Measurements from ENCODE around the gene ESYT1. TPM values are rescaled to one million over a fixed set of nuclear protein-coding genes. Genes with fewer than 3 reads are reported as not detected.
A peak's percentile ranks its signal among the peaks of the same experiment; 100 is the strongest.

Gene ESYT1
- total and polyA plus RNA-seq, 2 donors (not counting 3 experiments of a cell fraction or from before 2014, with no cell fraction given): 161 to 234 TPM

DNA sequence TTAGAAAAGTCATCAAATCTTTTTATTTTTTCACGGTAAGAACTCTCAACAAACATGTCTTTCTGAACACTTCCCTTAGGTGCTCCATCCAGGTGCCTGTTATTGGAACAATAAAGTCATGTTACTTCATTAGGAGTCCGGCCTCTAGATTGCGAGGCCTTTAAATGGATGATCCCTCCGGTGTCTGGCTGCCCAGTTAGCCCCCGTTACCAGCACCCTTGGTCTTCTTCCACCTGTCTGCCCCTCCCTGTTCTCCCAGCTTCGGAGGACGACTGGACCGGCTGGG, 24.3 kb upstream of the ESYT1 start:
- H3K9ac ChIP-seq (replicated peaks; ENCODE audit: extremely low read depth, insufficient read depth, low read length): peak overlapping the region; percentile 35
- H3K4me2 ChIP-seq (ENCODE audit: insufficient read depth, low read length): peak overlapping the region; percentile 59
- H3K27me3 ChIP-seq (ENCODE audit: control insufficient read depth in 2 of 2, insufficient read depth in 2 of 2, low read length in 2 of 2): peaks cover 0 to 6% of the 10 kb centered on the region in 2 experiments
- peaks cover 7 to 9% of the 10 kb centered on the region in 2 experiments for H3K36me3 ChIP-seq (ENCODE audit: control insufficient read depth in 2 of 2, extremely low read depth in 1 of 2, insufficient read depth in 2 of 2, low read length in 2 of 2)
- POLR2A ChIA-PET: interaction anchor here (0.5 to 3.3 kb wide), 13 partner anchors 9 to 143 kb away, joined by 3 to 37 read pairs (median 4); partner anchors contain the start of genes ESYT1, RAB5B, RPL41 and SMARCC2
- no peaks in the 10 kb centered on the region for H3K9me3 ChIP-seq (replicated peaks; ENCODE audit: control insufficient read depth, insufficient read depth, low read length)
- no peak overlapping the region for H3K27ac ChIP-seq (ENCODE audit: insufficient read depth, low read depth, low read length)
- peak overlapping the region; percentile 75 for H2AFZ ChIP-seq (ENCODE audit: low read depth, low read length)
- CTCF ChIA-PET: interaction anchor here (0.6 to 5.3 kb wide), 17 partner anchors 9 to 364 kb away, joined by 3 to 59 read pairs (median 5); partner anchors contain the start of genes ERBB3, RAB5B, SMARCC2 and SUOX
- H3K4me1 ChIP-seq (ENCODE audit: control insufficient read depth, extremely low read depth, insufficient read depth, low read length): peaks cover 25% of the 10 kb centered on the region
- TSS peak; percentile 71 for BruUV-seq (replicated peaks)
- FAIRE-seq (no peak), DNase-seq (ENCODE audit: low read depth, low spot score) (no peak)
- no peak for TF ChIP-seq MAX (IDR thresholded peaks at IDR 0.05; ENCODE audit: insufficient read depth, insufficient read length)
- intact Hi-C loops (cut with micrococcal nuclease) (loop anchor here (1.0 to 2.0 kb wide), 6 partner anchors 13 to 365 kb away; partner anchors contain the start of gene RPL41), dilution Hi-C loops (cut with MboI; ENCODE audit: extremely low pct_ligation_motif_present, low sequenced_read_pairs) (no loop called here)
- peaks cover 35% of the 10 kb centered on the region for H3K79me2 ChIP-seq (ENCODE audit: control insufficient read depth, insufficient read depth, low read length)
- no peaks in the 10 kb centered on the region for H4K20me1 ChIP-seq (replicated peaks; ENCODE audit: control insufficient read depth, extremely low read depth, insufficient read depth, low read length)
- peak overlapping the region; percentile 25 to 62 (median 50) for H3K4me3 ChIP-seq (replicated peaks in 1 of 3; ENCODE audit: insufficient read depth in 1 of 3, low read depth in 1 of 3, low read length in 3 of 3)
- no peaks in the 10 kb centered on the region for H3K9me1 ChIP-seq (replicated peaks; ENCODE audit: control insufficient read depth, extremely low read depth, insufficient read depth, low read length)

- POLR2A ChIA-PET: interaction anchor here (0.5 to 3.3 kb wide), 15 partner anchors 9 to 275 kb away, joined by 3 to 37 read pairs (median 4); partner anchors contain the start of genes DNAJC14, ESYT1, RAB5B and RPL41
Observed at GRCh38 chr12:56104109-56104814, 23.8 kb upstream of the ESYT1 start, which contains the start of gene PA2G4. TSS of gene PA2G4 (plus strand) at chr12:56104559. CDS start at chr12:56104738, 179 bp downstream.

More at GRCh38 chr12:56104109-56104814, 23.8 kb upstream of the ESYT1 start, which contains the start of gene PA2G4:
- dilution Hi-C loops (cut with MboI; ENCODE audit: extremely low pct_ligation_motif_present, low sequenced_read_pairs): no loop called here
- Histone ChIP-seq H3K36me3 (ENCODE audit: control insufficient read depth in 2 of 2, extremely low read depth in 1 of 2, insufficient read depth in 2 of 2, low read length in 2 of 2) (peaks cover 7 to 9% of the 10 kb centered on the region in 2 experiments), H3K9me1 (replicated peaks; ENCODE audit: control insufficient read depth, extremely low read depth, insufficient read depth, low read length) (no peaks in the 10 kb centered on the region), H3K9ac (replicated peaks; ENCODE audit: extremely low read depth, insufficient read depth, low read length) (peak within 1 kb of the TSS; percentile 70), H3K9me3 (replicated peaks; ENCODE audit: control insufficient read depth, insufficient read depth, low read length) (no peaks in the 10 kb centered on the region), H3K4me2 (ENCODE audit: insufficient read depth, low read length) (peak within 1 kb of the TSS; percentile 85), H4K20me1 (replicated peaks; ENCODE audit: control insufficient read depth, extremely low read depth, insufficient read depth, low read length) (no peaks in the 10 kb centered on the region), H3K4me1 (ENCODE audit: control insufficient read depth, extremely low read depth, insufficient read depth, low read length) (peaks cover 25% of the 10 kb centered on the region), H2AFZ (ENCODE audit: low read depth, low read length) (peak within 1 kb of the TSS; percentile 75), H3K27me3 (ENCODE audit: control insufficient read depth in 2 of 2, insufficient read depth in 2 of 2, low read length in 2 of 2) (peaks cover 0 to 6% of the 10 kb centered on the region in 2 experiments), H3K4me3 (replicated peaks in 1 of 3; ENCODE audit: insufficient read depth in 1 of 3, low read depth in 1 of 3, low read length in 3 of 3) (peak within 1 kb of the TSS; percentile 49 to 85 (median 68)), H3K27ac (ENCODE audit: insufficient read depth, low read depth, low read length) (peak within 1 kb of the TSS; percentile 60), H3K79me2 (ENCODE audit: control insufficient read depth, insufficient read depth, low read length) (peaks cover 35% of the 10 kb centered on the region)
- TF ChIP-seq GATA2 (IDR thresholded peaks at IDR 0.05; ENCODE audit: insufficient read depth, insufficient read length, low read depth, low read length) (no peak), MAX (IDR thresholded peaks at IDR 0.05; ENCODE audit: insufficient read depth, insufficient read length) (peak; percentile 74), POLR2AphosphoS5 (IDR thresholded peaks at IDR 0.05; ENCODE audit: insufficient read depth, low read depth, low read length) (peak; percentile 64), JUN (IDR thresholded peaks at IDR 0.05; ENCODE audit: borderline replicate concordance, insufficient read depth, insufficient read length, low read depth) (no peak), POLR2A (IDR thresholded peaks at IDR 0.05; ENCODE audit: low read depth, low read length) (peak; percentile 96), EZH2 (IDR thresholded peaks at IDR 0.05; ENCODE audit: borderline replicate concordance, low read depth, low read length, severe bottlenecking) (no peak), MYC (IDR thresholded peaks at IDR 0.05; ENCODE audit: low read depth, low read length) (peak; percentile 8), FOS (IDR thresholded peaks at IDR 0.05; ENCODE audit: borderline replicate concordance, insufficient read depth, low read length) (no peak)
- TF ChIP-seq, protein P1, sequence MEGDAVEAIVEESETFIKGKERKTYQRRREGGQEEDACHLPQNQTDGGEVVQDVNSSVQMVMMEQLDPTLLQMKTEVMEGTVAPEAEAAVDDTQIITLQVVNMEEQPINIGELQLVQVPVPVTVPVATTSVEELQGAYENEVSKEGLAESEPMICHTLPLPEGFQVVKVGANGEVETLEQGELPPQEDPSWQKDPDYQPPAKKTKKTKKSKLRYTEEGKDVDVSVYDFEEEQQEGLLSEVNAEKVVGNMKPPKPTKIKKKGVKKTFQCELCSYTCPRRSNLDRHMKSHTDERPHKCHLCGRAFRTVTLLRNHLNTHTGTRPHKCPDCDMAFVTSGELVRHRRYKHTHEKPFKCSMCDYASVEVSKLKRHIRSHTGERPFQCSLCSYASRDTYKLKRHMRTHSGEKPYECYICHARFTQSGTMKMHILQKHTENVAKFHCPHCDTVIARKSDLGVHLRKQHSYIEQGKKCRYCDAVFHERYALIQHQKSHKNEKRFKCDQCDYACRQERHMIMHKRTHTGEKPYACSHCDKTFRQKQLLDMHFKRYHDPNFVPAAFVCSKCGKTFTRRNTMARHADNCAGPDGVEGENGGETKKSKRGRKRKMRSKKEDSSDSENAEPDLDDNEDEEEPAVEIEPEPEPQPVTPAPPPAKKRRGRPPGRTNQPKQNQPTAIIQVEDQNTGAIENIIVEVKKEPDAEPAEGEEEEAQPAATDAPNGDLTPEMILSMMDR (IDR thresholded peaks at IDR 0.05; ENCODE audit: extremely low read depth in 1 of 2, insufficient read depth in 1 of 2, low read depth in 1 of 2, low read length in 2 of 2): no peak
- DNase-seq (ENCODE audit: low read depth, low spot score) (peak; percentile 99), FAIRE-seq (peak; percentile 95)
- no TSS peak for BruUV-seq (replicated peaks)
- CTCF ChIA-PET: interaction anchor here (0.6 to 5.3 kb wide), 21 partner anchors 9 to 364 kb away, joined by 3 to 59 read pairs (median 5); partner anchors contain the start of genes ERBB3, RAB5B, SMARCC2 and SUOX
- intact Hi-C loops (cut with micrococcal nuclease): loop anchor here (1.0 to 2.0 kb wide), 6 partner anchors 12 to 365 kb away; partner anchors contain the start of gene RPL41
